ENCODE results near the gene SPRED2.

The SPRED2 gene

DNA sequence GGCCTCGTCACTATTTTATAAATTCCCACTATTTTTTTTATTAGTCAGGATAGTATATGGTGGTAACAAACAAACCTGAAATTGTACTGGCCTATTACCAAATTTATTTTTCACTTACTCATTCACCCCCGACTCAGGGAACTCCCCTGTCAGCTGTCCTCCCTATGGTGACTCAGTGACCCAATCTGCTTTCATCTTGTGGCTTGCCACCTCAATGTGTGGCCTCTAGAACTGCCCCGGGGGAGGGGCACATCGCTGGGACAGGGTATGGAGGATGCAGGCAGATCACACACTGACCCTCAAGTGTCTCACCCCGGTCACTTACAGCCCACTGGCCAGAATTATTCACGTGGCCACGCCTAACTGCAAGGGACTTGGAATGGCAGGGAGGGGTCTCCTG lies 133.2 kb downstream of the SPRED2 start:
- DNase-seq: peak; percentile 74

DNA sequence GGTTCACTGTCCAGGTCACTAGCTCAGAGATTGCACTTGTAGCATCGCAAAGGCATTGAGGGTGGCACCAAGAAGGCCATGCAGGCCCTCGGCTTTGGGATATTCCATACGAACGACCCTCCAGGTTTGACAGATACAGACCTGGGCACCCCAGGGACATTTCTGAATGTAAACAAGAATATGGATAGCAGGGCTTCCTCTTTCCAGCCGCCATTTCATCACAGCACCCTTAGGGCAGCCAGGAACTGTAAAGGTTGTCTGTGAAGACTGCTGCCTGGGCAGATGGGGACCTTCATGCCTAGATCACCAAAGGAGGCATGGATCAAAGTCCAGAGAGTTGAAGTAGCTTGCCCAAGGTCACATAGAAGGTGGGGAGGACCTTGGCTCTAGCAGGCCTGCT lies 134.3 kb downstream of the SPRED2 start:
- DNase-seq: no peak

DNA sequence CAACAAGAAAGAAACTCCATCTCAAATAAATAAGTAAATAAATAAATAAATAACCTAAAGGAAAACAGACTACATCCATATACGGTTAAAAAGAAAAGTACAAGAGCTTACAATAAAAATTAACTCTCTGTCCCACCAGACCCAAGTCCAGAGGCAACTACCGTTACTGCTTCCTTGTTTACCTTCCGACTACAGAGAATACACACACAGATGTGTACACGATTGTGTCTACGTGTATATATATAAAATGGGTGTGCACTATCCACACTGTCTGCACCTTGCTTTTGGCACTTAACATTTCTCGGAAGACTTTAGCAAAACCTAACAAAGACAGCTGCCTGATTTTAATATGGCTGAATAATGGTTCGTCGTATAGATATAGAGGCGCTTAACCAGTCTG lies 134.9 kb downstream of the SPRED2 start:
- DNase-seq: no peak

DNA sequence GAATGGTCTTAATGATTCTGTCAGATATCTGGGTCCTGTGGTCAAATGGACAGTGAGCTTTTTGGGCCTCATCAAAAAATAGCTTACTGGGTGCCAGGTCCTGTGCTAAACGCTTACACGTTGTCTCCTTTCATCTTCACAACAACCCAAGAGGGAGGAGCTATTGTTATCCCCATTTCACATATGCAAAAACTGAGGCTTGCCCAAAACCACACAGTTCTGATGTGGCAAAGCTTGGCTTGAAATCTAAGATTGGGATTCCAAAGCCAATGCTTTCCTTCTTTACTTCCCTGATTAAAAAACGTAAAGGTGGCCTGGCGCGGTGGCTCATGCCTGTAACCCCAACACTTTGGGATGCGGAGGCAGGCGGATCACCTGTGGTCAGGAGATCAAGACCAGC lies 135.4 kb downstream of the SPRED2 start:
- no peak for DNase-seq

DNA sequence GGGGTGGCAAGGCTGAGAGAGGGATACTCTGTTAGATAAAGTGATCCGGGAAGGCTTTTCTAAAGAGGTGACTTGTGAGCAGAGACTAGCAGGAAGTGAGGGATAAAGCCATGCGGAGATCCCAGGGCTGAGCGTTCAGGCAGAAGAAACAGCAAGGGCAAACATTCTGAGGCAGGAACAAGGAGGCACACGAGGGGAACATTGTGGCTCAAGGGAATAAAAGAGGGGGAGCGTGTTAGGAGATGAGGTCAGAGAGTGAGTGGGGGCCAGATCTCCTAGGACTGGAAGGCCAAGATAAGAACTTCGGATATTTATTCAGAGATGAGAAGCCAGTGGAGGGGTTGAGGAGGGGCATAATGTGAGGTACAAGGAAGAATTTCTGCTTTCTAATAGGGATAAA lies 137.7 kb downstream of the SPRED2 start:
- no peak for DNase-seq

DNA sequence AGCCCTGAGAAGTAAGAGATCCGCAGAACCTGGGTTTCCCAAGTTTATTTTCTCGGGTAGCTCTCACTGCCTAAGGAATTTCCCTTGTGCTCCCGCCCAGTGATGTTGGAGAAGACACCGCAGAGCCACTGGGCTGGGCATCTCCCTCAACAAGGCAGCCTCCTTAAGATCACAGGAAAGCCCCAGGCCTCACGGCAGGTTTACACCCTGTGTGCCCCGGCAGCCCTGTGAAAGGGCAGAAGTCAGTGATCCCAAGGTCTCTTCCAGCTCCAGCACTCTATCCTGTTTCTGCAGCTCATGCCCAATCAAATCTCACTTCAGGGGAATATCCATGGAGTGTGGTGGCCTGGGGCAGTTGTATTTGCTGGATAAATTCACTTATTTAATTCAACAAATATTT lies 138.3 kb downstream of the SPRED2 start:
- DNase-seq: no peak

DNA sequence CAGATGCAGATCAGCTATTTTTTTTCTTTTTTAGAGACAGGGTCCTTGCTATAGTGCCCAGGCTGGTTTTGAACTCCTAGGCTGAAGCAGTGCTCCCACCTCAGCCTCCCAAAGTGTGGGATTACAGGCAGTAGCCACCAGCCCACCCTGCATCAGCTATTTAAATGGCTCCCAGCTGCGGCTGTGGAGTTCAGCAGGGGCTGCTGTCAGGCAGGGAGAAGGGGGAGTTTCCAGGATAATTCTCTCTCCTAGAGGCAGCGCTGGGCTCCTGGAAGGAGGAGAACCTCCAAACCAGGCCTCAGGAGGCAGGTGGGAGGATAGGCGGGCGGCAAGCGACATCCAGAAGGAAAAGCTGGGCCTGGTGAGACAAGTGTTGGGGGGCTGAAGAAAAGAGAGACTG lies 139.0 kb downstream of the SPRED2 start:
- DNase-seq: no peak

DNA sequence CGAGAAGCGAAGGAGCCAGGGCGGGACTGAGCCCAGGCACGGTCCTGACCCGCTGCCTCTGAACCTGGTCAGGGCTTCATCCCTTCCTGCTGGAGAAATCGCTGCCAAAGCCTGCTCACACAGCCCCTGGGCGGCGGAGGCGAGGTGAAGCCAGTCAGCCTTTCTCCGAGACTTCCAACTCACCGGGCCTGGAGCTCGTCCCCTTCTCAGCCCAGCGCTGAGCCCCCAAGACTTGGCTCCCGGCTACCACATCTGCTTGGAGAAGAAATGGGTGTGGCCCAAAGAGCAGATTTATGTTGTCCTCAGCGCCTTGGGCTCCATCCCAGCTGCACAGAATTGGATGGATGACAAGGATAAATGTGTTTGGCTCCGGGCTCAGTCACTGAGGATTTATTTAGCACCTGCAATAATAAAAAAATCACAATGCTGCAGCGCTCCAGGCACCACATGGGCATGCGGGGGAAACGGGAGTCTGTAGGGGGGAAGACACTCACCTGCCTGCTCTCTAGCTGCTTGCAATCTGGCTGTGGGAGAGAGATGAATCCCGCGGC lies 139.9 kb downstream of the SPRED2 start:
- no peak for DNase-seq

DNA sequence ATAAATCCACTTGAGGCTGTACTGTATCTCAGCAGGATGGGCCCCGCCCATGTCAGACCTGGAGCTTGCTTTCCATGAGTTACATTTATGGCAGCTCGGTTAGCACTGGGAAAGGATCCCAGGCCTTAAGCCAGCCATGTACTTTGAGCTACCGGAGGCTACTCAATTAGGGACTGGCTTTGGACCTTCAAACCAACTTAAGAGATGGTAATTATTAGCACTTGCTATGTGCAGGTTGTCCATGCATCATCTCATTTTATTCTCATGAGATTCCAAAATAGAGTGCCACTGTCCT lies 140.3 kb downstream of the SPRED2 start:
- DNase-seq: no peak

DNA sequence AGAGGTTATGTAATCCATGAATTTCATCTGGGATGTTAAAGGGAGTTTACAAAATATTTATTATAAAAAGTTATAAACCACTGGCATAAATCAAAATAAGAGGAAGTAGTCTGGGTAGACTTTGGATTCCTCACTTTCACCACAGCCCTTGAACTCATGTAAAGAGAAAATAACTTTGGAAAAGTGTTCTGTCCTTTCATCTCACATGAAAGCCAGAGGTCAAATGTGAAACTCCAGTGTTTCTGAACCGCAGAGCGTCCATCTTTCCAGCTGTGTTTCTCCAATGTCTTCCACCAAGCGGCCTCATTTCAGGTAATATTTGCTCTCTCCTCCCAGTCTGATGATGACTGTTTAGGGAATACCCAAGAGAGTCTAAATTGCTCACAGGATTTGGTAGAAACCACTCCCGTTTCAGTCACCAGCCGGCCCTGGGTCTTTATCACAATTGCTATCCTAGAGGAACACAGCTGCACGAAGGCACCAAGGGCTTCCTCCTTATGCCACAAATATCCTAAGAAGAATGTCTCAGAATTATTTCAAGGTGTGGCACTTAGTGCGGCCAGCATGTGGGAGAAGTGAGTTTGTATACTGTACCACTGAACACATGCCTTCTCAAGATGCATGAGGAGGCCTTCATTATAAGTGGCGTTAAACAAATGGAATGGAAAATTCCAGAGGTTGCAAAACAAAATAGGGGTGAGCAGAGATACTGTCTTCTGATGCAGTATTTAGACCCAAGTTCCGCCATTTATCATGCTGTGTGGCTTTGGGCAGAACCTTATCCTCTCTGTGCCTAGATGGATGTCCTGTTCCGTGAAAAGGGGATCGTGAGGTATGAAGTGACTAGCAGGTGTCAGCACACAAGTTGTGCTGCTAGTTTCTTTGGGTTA lies 140.9 kb downstream of the SPRED2 start:
- no peak for DNase-seq

DNA sequence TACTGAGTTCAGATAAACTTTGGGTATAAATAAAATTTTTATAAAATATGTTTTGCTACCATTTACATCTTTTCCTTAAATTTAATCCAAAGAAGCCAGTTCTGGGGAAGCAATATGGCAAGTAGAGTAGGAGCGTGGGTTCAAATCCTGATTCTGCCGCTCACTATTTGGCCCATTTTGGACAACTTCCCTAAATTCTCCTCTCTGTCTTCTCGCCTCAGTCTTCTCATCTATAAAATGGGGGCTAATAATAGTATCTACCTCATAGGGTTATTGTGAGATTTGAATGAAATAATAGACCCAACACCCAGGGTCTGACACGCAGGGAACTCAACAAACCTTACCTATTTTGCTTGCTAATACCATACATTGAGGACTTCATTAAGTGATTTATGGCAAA lies 145.0 kb downstream of the SPRED2 start:
- DNase-seq: no peak

DNA sequence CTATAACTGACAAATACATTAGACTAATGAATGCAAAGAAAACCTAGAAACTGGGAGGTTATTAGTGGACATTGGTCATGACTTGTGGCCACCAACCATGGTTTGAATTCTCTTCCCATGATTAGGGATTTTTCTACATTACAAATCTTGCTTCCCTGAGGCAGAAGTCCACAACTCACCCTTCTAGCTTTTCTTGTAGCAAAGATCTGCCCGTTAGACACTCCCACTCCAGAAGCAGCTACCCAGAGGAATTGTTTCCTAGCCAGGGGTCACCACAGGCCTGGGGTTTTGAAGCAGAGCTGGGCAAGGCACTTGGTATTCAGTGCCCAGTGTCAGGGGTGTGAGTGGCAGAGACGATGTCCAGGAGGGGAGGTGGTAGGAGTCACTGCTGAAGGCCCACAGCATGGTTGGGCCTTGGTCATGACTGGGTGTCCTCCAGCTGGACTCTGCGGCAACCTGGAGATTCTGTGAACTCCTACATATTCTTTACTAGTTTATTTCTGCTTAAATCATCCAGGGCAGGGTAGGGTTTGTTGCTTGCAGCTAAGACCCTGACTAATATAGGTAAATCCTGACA lies 149.8 kb downstream of the SPRED2 start:
- DNase-seq: no peak

DNA sequence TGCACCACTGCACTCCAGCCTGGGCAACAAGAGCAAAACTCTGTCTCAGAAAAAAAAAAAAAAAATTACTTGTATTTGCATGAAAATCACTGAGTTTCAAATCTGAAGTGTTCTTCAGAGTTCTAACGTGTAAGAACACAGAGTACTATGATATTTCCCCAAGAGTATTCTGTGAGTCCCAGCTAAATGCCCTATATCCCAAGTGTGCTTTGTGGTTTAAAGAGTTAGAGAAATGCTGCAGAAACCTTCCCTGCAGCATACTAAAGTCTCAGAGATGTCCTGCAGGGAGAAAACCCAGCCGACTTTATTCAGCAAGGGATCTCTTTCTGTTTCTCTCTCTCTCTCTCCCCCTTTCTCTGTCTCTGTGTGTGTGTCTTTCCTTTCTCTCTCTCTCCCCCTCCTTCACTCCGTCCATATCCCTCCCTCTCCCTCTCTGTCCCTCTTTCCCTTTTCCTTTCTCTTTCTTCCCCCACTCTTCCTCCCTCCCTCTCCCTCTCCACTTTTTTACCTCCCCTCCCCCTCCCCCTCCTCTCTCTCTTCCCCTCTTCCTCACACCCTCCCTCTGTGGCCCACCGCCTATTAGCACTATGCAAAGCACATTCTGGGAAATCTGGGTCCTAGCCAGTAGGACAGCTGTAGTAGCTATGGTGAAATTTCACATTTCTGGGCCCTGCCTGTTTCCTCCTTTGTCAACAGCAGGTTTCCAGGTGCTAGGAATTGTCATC lies 150.6 kb downstream of the SPRED2 start:
- no peak for DNase-seq

DNA sequence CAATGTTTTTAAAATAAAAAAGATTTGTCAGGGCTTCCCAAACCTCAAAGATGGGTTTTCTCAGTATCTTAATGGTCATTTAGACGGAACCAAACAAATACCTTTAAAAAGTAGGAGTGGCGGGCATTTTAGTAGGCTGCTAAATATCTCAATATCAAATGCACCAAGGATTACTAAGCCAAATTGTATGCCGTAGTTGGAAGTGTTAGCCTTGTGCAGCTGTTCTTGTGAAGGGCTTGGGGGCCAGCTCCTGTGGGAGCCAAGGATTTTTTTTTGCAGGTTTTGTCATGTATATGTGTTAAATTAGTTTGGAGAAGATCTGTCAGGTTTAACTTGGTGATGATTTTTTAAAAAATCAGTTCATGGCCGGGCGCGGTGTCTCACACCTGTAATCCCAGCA lies 152.6 kb downstream of the SPRED2 start:
- no peak for DNase-seq

DNA sequence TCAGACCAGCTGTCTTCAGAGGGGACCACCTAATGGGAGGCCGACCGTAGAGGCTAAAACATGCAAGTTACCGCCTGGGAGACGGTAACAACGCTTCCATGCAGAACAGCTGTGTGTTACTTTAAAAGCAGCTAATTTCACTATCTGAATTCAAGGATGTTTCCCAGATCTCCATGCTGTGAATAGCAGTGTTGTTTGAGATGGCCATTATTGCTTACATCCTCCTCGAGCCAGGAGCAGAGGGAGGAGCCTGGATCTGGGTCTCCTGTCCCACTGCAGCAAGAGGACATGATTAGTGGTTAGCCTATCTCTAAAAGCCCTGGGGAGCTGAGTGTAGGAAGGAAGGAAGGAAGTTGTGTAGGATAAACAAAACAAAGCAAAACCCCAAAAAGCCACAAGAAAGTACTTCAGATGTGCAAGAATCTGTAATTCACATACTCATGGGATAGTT lies 153.8 kb downstream of the SPRED2 start:
- no peak for DNase-seq

DNA sequence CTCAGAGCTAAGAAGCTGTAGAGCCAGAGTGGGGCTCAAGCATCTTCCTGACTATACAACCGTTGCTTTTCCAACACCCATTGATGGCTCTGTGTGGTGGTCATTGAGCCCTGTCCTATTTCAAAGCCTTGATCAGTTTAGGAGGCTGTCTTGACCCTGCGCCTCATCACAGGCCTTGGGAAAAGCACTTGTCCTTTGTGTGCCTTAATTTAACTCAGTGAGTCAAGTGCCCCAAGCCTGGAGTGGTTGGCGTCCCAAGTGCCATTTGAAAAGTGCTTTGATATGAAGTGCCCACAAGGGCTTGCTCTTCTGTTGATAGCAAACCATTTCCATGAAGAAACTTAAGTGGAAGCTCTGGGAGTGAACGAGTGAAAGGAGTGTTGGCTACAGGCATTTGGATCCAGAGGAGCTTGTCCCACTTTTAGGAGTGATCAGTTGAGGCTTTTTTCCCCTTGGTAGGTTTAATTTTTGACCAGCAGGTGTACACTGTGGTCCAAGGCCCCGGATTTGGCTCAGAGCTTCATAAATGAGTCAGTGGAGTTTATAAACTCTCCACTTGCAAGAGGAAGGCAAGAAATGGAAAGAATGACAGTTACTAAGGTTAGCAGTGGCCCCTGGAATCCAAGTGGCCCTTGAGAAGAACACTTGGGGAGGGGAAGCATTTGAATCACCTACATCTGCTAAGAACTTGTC lies 154.5 kb downstream of the SPRED2 start:
- no peak for DNase-seq

DNA sequence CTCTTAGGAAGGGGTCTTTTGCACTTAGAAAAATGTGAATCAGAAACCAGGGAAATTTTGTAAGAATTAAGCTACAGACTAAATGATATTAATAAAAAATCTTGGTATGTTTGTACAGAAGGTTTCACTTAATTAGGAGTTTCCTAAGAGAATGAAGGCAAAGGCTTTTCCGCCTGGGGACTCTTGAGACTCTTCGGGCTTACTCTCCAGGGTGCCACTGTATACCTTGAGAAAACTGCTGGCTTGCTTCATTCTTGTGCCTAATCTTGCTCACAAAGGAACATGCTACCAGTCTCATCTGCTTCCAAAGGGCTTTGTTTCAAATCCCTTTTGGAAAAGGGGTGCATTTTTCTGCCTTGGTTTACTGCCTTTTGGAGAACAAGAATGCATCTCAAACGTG lies 155.3 kb downstream of the SPRED2 start:
- DNase-seq: no peak

DNA sequence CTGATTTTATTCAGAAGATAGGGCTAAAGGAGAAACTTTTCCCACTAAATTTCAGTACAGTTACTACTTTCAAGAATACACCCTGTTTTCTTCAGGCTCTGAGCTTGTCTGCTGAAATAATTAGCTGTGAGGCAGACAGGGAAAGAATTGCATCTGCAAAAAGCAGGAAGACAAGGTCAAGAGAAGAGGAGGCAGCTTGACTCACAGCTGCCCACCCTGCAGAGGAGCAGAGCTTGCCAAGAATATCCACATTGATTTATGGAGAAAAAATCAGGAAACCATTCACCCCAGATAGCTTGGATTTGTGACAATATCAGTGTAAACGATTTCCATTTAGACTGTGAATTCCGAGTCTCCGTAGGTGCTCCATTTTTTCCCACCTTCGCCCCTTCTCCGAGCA lies 155.8 kb downstream of the SPRED2 start:
- no peak for DNase-seq

DNA sequence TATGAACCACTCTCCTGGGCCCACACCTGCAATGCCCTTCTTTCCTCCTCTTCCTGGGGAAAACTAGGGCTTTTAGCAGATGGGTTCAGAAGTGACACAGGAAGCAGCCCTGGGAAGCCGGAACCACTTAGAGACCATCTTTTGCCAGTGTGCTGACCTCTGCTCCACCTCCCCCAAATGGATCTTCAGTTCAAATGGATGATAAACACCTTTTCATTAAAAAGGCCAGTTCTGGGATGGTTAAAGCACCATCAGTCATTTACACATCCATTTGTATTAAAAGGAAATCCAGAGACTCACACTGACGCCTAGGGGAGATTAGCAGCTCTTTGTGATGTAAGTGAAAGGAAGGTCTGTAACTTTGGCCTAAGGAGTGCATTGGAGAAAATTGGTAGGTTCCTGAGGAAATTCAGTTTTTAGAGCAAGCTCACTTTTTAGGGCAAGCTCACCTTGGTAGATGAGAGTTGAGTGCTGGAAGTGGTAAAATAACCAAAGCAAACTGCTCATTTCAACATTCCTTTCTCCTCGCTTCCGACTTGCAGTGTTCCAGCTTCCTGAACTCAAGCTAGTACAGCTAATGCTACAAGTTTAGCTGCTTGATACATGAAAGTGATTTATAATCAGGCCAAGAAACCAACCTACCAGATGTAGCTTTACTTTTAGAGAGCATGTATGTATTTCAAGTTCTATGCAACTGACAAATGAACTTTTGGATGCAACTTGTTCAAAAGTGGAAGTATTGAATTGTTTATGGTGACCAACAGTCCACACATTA lies 157.1 kb downstream of the SPRED2 start:
- no peak for DNase-seq

DNA sequence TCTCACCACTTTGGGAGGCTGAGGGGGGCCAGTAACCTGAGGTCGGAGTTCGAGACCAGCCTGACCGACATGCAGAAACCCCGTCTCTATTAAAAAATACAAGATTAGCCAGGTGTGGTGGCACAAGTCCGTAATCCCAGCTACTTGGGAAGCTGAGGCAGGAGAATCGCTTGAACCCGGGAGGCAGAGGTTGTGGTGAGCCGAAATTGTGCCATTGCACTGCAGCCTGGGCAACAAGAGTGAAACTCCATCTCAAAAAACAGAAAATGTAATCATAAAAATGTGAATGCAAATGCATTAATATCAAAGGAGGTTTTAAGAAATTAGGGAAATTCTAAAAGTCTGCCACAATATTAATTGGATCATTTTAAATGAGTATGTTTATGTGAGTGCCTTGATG lies 159.1 kb downstream of the SPRED2 start:
- no peak for DNase-seq

DNA sequence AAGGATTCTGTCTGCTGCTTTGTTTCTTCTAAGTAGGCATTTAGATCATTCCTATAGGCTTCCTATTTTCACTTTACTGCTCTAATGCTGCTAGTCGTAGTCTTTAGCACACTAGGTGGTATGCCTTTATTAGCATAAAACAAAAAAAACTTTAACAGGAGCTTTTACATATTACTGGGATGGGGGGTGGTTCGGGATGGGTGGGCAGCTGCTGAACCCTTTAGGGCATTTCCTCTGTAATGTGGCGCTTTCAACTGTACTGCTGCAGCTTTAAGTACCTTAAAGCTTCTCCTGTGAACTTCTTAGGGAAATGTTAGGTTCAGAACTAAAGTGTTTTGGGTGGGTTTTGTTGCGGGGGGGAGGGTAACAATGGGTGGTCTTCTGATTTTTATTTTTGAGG lies 163.4 kb downstream of the SPRED2 start:
- no peak for DNase-seq

DNA sequence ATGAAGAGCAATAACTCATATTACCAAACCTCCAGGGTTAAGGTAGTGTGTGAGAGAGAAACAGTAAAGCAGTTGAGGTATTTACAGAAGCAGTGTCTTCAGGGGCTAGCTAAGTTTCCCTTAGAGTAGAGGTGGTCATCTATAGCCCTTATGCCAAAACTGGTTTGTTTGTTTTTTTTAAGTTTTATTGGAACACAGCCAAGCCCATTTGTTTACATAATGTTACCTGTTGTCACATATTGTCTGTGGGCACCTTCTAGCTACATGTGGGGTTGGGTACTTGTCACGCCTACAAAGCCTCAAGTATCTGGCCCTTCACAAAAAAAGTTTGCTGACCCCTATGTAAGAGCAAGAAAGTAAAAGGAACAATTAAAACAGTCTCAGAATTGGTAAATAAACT lies 165.4 kb downstream of the SPRED2 start:
- no peak for DNase-seq

DNA sequence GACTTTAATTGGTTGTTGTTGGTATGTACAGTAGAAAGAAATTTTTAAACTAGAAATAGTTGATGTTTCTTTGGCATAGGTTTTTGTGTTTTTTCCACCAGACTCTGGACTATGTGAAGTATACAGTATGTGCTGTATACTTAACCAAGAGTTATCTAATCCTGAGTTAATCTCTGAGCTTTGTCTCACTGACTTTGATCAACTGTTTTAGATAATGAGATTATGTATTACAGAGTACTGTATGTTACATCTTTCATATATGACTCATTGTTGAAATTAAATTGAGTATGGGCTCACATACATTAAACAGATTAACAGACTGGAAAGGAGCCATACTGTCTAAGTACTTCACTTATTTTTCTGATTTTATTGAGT lies 166.7 kb downstream of the SPRED2 start:
- DNase-seq: no peak

Data from stimulated activated CD4-positive, alpha-beta T cell treated with anti-CD3 and anti-CD28 coated beads, Interleukin-15, amount 100 ng/mL, for 24 hours (primary cell).